NCI-H2227 treated with DMSO at 0.1 percent for 48 hours (cell line): ENCODE measurements around the gene MTA1.

ENCODE experiments used
- DNase-seq: peaks from one replicate; lab custom pipeline; 2025; lab: John Stamatoyannopoulos, UW

Gene MTA1

GRCh38 chr14:105387530-105387922 lies 32.1 kb upstream of the MTA1 start:
- no peak for DNase-seq

GRCh38 chr14:105388110-105388951 lies 31.3 kb upstream of the MTA1 start:
- no peak for DNase-seq

GRCh38 chr14:105388976-105389375 lies 30.7 kb upstream of the MTA1 start:
- no peak for DNase-seq

GRCh38 chr14:105389534-105389933 lies 30.1 kb upstream of the MTA1 start:
- no peak for DNase-seq

- no peak for DNase-seq
Observed at GRCh38 chr14:105389976-105390848, 29.4 kb upstream of the MTA1 start.

GRCh38 chr14:105390849-105391500 lies 28.7 kb upstream of the MTA1 start:
- DNase-seq = no peak

- DNase-seq = no peak
Observed at GRCh38 chr14:105391541-105391940, 28.1 kb upstream of the MTA1 start.

GRCh38 chr14:105392131-105393090 lies 27.2 kb upstream of the MTA1 start:
- DNase-seq = no peak

- DNase-seq = no peak
Observed at GRCh38 chr14:105393151-105393550, 26.5 kb upstream of the MTA1 start.

- DNase-seq = no peak
Observed at GRCh38 chr14:105394714-105395537, 24.7 kb upstream of the MTA1 start.

GRCh38 chr14:105395538-105395854 lies 24.1 kb upstream of the MTA1 start:
- DNase-seq = no peak

- no peak for DNase-seq
Observed at GRCh38 chr14:105397350-105397931, 22.2 kb upstream of the MTA1 start.

GRCh38 chr14:105398044-105398725 lies 21.4 kb upstream of the MTA1 start, which contains the start of gene TEX22:
Gene TEX22 (plus strand): TSS chr14:105398538. CDS start chr14:105399341, 803 bp downstream.
- peak; percentile 74 for DNase-seq

GRCh38 chr14:105398726-105399465 lies 20.7 kb upstream of the MTA1 start:
- DNase-seq = no peak

GRCh38 chr14:105399466-105399775 lies 20.2 kb upstream of the MTA1 start:
- no peak for DNase-seq

GRCh38 chr14:105400016-105400415 lies 19.6 kb upstream of the MTA1 start:
- DNase-seq = no peak

- DNase-seq = no peak
Observed at GRCh38 chr14:105401699-105402098, 17.9 kb upstream of the MTA1 start.

- no peak for DNase-seq
Observed at GRCh38 chr14:105408592-105408991, 11.0 kb upstream of the MTA1 start.

GRCh38 chr14:105409364-105409763 lies 10.3 kb upstream of the MTA1 start:
- DNase-seq = no peak
